Activated CD8-positive, alpha-beta memory T cell treated with anti-CD3 and anti-CD28 coated beads, Interleukin-2, amount 50 U/mL, for 1 hour (primary cell): ENCODE measurements around the gene EDNRB.
"Not testable (repeated sequence)": the region's sequence is repeated elsewhere in the genome, so short reads cannot be mapped to it uniquely, and the experiment has no call there.

Source experiments
- DNase-seq: peaks from one replicate; pipeline ENCODE4 v3.0.0-alpha.2; 2020; ENCODE audit errors: extremely low read depth

EDNRB gene

GRCh38 chr13:77918391-77919245 is at the start of gene EDNRB:
EDNRB (minus strand) TSS chr13:77918831; CDS start chr13:77918573, 258 bp downstream.
- no peak for DNase-seq

DNA sequence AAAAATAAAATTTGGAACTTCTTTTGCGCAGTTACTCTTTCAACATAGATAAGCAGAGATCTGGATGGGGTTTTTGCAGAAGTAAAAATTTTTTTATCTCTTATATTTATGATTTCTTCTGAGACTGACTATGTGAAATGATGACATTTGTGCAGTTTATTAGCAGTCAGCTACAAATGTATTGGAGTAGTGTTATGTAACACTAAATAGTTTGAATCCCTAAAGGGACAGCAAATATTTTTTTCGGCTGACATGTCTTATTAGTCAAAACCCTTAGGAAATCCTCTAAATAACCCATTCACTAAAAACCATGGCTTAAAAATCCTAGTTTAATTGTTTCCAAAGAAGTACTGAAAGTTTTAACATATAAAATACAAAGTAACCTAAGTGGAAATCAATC is 48.0 kb upstream of the EDNRB start:
- no peak for DNase-seq

- no peak for DNase-seq
Measured at GRCh38 chr13:77952737-77953136, 34.1 kb upstream of the EDNRB start.

DNA sequence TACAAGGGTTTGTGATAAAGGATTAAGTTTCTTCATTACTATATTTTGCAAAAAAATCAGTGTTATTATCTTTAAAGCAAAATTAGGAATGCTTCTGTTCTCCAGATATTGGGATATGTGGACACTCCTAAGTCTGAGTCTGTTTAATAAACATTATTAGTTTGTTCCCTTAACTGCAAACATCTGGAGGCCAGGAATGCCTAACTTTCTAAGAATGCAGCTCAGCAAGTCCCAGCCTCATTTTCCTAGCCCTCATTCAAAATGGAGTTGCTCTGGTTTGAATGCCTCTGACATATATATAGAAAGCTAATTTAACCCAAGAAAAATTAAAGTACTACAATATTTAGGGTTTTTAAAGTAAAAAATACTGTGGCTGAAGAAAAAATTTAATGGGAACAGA is 33.6 kb upstream of the EDNRB start:
- DNase-seq: no peak

DNA sequence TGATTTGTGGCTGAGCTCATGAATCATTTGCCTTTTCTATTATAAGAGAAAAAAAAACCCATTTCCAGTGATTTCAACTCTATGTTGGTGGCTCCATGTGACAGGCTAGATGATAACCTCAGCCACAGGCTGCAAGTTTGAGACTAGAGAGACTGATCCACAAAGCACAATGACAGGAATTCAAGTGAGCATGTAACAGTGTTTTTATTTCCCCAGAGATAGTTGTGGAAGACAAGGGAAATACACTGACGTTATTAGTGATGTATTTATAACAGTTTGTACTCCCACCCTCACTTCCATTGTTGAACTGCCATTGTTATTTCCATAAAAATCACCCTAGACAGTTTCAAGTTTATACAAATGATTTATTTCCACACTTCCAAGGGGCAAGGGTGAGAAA is 27.9 kb upstream of the EDNRB start:
- no peak for DNase-seq

GRCh38 chr13:77935063-77935462 is 16.4 kb upstream of the EDNRB start:
- DNase-seq: not testable (repeated sequence)

DNA sequence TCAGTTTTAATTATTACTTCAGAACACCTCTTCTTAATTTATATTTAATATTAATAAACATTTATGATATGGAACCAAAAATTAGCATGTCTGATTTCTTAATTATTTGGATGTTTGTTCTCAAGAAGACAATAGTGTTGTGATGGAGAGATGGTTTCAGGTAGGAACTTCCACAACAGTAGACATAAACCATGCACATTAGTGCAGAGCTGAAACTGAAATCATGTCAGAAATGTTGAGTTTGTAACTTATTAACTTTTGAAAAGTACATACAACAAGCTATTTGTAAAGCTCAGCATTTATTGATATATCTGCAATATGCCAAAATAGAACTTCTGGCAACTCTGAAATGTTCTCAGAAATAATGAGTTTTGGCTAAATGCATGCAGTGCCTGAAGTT is 11.8 kb upstream of the EDNRB start:
- no peak for DNase-seq

GRCh38 chr13:77928909-77929308 is 10.3 kb upstream of the EDNRB start:
- DNase-seq: no peak

DNA sequence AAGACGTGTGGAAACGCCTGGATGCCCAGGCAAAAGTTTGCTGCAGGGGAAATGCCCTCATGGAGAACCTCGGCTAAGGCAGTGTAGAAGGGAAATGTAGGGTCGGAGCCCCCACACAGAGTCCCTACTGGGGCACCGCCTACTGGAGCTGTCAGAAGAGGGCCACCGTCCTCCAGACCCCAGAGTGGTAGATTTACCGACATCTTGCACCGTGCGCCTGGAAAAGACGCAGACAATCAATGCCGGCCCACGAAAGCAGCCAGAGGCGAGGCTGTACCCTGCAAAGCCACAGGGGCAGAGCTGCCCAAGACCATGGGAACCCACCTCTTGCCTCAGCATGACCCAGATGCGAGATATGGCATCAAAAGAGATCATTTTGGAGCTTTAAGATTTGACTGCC is 7.0 kb upstream of the EDNRB start:
- DNase-seq: no peak

DNA sequence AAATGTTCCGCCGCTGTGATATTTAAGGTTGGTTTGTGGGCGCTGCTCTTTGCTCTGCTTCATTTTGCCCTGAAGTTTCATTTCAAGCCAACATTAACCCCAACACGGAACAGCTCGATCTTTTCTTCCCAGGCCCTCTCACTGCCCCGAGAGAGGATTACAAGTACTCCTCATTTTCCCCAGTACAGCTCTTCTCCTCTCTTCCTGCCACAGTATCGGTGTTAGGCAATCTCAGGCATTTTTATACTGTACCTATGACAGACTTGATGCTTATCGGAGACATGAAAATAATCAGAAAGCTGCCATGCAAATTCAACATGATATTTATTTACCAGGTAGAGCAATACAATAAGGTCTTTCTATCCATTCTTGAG is 1.3 kb upstream of the EDNRB start:
- no peak for DNase-seq

GRCh38 chr13:77919246-77919920 is 752 bp upstream of the EDNRB start:
- no peak for DNase-seq

GRCh38 chr13:77916488-77916887 is 2.1 kb downstream of the EDNRB start:
- no peak for DNase-seq

DNA sequence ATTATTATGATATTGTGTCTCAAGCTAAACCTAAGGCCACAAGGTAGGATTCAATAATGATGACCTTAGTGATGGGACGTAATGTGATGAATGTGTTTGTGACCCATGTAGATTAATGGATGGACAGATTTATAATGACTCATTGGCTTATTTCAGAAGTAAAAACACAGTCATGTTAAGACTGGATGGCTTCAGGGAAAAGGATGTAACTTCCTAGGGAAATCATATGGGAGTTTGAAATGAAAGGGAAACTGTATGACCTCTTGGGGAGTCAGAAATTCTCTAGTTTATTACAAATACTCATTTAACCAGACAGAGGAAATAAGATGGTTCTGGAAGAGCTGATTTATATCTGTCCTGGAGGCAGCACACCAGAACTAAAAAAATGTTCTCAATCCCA is 2.9 kb downstream of the EDNRB start:
- no peak for DNase-seq

DNA sequence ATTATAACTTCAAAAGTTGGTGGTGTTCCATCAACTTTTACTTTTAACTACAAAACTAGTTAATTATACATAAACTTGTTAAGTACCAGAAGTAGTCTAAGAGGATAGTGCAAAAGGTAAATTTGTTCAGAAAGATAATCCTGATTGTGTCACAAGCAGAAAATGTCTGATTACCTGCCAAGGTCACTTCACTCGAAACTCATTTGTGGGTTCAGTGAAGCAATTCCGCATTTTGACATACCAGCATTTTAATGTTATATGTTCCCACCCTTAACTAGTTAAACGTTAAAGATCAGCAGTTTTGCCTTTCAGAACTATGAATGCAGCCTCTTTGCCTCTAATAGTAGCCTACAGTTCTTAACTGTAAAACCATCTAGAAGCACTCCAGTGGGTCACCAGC is 5.6 kb downstream of the EDNRB start:
- DNase-seq: no peak

GRCh38 chr13:77911751-77912150 is 6.9 kb downstream of the EDNRB start:
- no peak for DNase-seq

- no peak for DNase-seq
Measured at GRCh38 chr13:77909827-77910226, 8.8 kb downstream of the EDNRB start.

DNA sequence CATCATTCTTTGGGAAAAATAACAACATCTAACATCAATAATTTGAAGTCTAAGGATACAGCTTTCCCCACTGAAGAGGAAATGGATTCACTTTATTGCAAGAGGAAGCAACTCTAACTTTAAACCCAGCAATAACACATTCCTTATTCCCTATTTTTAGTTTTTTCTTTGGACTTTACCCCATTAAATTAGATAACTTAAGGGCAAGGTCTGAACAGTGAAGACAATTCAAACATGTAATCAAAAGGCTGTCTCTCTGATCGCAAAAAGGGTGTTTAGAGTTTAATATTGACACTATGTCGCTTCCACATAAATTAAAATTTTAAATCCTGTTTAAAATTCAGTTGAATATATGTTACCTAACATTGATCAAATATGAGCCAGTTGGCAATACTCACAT is 10.1 kb downstream of the EDNRB start:
- no peak for DNase-seq

DNA sequence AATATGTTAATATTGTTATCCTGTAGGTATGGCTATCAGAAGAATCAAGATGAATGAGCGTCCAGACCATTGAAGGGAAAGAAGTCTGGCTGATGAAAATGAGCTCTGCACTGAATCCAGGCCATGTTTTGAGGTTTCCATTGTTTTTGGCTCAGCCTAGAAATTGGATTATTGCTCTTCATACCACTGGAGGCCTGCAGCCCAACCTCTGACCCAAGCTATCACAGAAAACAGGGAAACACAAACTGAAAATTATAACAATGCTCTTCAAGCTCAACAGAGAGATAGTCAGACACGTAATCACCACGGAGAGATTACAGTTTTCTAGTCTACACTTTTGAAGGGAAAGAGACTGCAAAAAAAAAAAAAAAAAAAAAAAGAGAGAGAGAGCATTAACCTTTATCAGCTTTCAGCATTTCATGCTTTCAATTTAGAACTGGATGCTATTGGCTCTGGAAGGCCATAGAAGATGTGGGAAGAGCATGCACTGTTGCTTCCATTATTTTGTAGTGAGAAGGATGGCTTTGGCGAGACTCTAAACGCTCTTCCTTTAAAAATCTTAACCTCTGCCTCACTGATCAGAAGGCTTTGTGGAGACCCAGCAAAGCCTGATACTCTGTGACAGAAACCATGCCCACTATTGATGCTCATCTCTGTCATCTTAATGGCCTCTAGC is 10.8 kb downstream of the EDNRB start:
- DNase-seq: no peak

DNA sequence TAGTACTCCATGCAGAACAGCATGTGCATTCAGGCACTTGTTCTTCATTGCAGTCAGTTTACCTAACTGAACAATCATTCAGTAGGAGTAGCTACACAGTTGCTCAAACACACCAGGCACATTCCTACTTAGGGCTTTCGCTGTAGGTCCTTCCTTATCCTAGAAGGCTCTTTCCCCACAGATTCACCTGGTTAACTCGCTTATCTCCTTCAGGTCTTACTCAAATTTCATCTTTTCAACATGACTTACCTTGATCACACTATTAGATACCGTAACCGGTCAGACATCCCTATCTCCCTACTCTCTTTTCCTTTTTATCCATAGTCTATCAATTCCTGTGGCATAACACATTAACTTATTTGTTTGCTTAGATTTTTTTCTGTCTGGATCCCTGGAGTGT is 14.6 kb downstream of the EDNRB start:
- DNase-seq: no peak

DNA sequence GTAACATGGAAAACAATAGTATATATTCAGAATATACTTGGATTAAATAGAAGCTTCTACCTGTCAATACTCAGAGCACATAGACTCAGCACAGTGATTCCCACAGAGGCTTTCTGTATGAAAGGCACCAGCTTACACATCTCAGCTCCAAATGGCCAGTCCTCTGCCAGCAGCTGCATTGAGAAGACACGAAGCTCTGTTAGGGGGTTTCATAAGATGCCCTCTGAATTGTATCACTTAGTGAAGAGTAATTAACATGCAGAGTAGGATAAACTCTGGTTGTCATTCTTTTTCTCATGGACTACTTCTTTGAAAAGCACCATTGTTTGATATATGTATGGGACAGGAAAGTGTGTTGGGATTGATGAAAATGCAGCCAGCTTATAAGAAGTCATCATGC is 15.2 kb downstream of the EDNRB start:
- DNase-seq: no peak

- DNase-seq: no peak
Measured at GRCh38 chr13:77902319-77902963, 16.2 kb downstream of the EDNRB start.

DNA sequence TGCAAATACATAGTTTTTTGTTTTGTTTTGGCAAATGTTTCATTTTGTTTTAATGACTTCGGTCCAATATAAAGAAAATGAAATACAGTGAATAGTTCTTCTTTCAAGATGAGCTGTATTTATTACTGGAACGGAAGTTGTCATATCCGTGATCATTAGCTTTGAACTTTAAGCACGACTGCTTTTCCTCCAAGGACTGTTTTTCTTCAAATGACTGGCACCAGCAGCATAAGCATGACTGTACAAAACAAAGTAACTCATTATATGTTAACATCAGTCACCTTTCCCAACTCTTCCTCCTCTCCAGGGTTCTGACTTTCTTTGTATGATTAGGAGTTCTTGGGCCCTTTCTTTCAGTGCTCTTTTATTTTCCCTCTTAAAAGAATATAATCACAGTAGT is 20.5 kb downstream of the EDNRB start:
- DNase-seq: no peak
